Panc1 (cell line): Measurements from ENCODE around the gene PBXIP1.

Source experiments
- CTCF ChIP-seq: fragments of 450-650 bp; IDR thresholded peaks from 2 replicates; pipeline ENCODE4 v1.5.1; 2017; ENCODE audit warnings: mild to moderate bottlenecking
- REST ChIP-seq, 2 experiments: IDR thresholded peaks; 2 replicates each; pipeline ENCODE4 v1.6.1; 2011 to 2012; ENCODE audit warnings: low read depth in 2 of 2, control low read depth in 1 of 2, low read length in 1 of 2, mild to moderate bottlenecking in 1 of 2, moderate library complexity in 1 of 2; ENCODE audit not compliant: insufficient read depth in 1 of 2
- SIN3A ChIP-seq: IDR thresholded peaks from 2 replicates; pipeline ENCODE4 v1.6.1; 2012; ENCODE audit warnings: low read depth, mild to moderate bottlenecking, low read length, moderate library complexity, borderline replicate concordance; ENCODE audit not compliant: insufficient read depth

DNA sequence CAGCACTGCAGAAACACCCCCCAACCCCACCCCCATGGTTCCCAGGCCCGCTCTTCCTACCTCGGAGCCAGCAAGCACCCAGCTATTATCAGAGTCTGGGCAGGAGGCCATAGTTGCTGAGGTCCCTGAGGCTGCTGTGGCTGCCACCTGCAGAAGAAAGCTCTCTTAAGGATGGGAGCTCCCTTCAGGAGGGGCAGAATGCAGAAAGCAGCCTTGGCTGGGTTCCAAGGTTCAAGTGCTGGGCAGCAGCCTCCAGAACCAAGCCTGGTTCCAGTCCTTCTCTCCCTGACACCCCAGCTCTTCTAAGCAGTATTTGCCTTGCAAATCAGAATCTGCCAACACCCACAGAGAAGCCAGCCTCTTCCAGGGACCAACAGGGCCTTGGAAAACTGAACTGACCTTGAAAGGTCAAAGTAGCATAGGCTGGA, 2.3 kb downstream of the PBXIP1 start:
- TF ChIP-seq CTCF (no peak), SIN3A (no peak), REST (IDR thresholded peaks at IDR 0.05; ENCODE audit: insufficient read depth in 1 of 2, low read depth in 2 of 2, low read length in 1 of 2) (no peak)
